Mammary epithelial cell (primary cell): ENCODE data around the gene FOXRED2.

Source experiments
- EZH2 ChIP-seq: IDR thresholded peaks from 2 replicates; pipeline ENCODE4 v1.6.1; 2012; ENCODE audit warnings: low read length, inconsistent platforms, borderline replicate concordance
- TF ChIP-seq, protein P1 (sequence below), 2 donors: IDR thresholded peaks in 1 of 2; conservative IDR thresholded peaks in 1 of 2; 2 replicates each; pipeline ENCODE4 v1.5.1; 2011 to 2012; ENCODE audit warnings: inconsistent platforms in 2 of 2, low read length in 2 of 2, mild to moderate bottlenecking in 2 of 2, control low read depth in 1 of 2, low read depth in 1 of 2; ENCODE audit not compliant: insufficient read depth in 1 of 2; ENCODE audit errors: extremely low read depth in 1 of 2

- TF ChIP-seq, protein P1, sequence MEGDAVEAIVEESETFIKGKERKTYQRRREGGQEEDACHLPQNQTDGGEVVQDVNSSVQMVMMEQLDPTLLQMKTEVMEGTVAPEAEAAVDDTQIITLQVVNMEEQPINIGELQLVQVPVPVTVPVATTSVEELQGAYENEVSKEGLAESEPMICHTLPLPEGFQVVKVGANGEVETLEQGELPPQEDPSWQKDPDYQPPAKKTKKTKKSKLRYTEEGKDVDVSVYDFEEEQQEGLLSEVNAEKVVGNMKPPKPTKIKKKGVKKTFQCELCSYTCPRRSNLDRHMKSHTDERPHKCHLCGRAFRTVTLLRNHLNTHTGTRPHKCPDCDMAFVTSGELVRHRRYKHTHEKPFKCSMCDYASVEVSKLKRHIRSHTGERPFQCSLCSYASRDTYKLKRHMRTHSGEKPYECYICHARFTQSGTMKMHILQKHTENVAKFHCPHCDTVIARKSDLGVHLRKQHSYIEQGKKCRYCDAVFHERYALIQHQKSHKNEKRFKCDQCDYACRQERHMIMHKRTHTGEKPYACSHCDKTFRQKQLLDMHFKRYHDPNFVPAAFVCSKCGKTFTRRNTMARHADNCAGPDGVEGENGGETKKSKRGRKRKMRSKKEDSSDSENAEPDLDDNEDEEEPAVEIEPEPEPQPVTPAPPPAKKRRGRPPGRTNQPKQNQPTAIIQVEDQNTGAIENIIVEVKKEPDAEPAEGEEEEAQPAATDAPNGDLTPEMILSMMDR (conservative IDR thresholded peaks at IDR 0.05 in 1 of 2, IDR thresholded peaks at IDR 0.05 in 1 of 2; ENCODE audit: extremely low read depth in 1 of 2, insufficient read depth in 1 of 2, low read depth in 1 of 2, low read length in 2 of 2): no peak
- no peak for TF ChIP-seq EZH2
These were observed 14.7 kb downstream of the FOXRED2 start for GRCh38 chr22:36492109-36492508.
